ENCODE data around the gene C1orf232. TPM values are rescaled to one million over a fixed set of nuclear protein-coding genes. Genes with fewer than 3 reads are reported as not detected.

Gene C1orf232
- total RNA-seq, 2 experiments from 2014 or later = not detected

DNA sequence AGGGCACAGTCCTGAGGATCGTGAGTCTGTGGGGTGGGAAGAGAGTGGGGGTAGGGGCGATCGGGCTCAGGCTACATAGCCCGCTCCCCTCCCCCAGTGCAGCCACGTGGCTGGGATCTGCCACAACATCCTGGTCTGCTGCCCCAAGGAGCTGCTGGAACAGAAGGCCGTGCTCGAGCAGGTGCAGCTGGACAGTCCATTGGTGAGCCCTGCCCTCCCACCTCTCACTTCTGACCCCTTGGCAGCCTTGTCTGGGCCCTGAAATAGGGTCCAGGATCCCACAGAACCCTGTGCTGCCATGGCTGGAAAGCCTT is 13.6 kb upstream of the C1orf232 start:
- ChIA-PET POLR2A (no interaction called here), CTCF (interaction anchor here (2.6 kb wide), 1 partner anchor 12 kb away, joined by 8 read pairs; the partner anchor contains the start of gene ZNF593)

GRCh38 chr1:26181586-26182382 is 13.0 kb upstream of the C1orf232 start:
- ChIA-PET CTCF (interaction anchor here (2.6 kb wide), 1 partner anchor 12 kb away, joined by 8 read pairs; the partner anchor contains the start of gene ZNF593), POLR2A (no interaction called here)

GRCh38 chr1:26180010-26180506 is 11.3 kb upstream of the C1orf232 start:
- POLR2A ChIA-PET = no interaction called here
- CTCF ChIA-PET = interaction anchor here (0.7 to 2.6 kb wide), 2 partner anchors 10 to 35 kb away, joined by 3 to 8 read pairs; partner anchors contain the start of gene ZNF593

GRCh38 chr1:26177182-26177684 is 8.5 kb upstream of the C1orf232 start, which contains the start of gene CNKSR1:
Gene CNKSR1 (plus strand): TSS chr1:26177491. CDS start chr1:26177548, 57 bp downstream.
- POLR2A ChIA-PET = interaction anchor here (0.9 kb wide), 1 partner anchor 8 kb away, joined by 3 read pairs; the partner anchor contains the start of gene ZNF593
- CTCF ChIA-PET = interaction anchor here (1.6 kb wide), 1 partner anchor 8 kb away, joined by 4 read pairs; the partner anchor contains the start of gene ZNF593

DNA sequence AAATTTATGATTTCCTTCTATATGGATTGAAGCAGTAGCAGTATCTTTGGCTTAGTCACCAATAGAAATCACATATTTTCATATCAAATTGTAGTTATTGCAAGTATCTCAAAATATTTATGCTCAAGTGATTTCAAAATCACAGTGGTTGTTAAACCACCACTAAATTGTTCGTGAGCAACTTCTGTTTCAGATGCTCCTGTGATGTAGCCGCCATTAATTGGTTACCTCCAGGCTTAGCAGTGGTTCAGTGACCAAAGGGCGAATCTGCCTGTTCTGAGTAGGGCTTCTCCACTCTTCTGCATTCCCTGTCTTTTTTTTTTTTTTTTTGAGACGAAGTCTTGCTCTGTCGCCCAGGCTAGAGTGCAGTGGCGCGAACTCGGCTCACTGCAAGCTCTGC is 6.6 kb upstream of the C1orf232 start:
- POLR2A ChIA-PET = no interaction called here

DNA sequence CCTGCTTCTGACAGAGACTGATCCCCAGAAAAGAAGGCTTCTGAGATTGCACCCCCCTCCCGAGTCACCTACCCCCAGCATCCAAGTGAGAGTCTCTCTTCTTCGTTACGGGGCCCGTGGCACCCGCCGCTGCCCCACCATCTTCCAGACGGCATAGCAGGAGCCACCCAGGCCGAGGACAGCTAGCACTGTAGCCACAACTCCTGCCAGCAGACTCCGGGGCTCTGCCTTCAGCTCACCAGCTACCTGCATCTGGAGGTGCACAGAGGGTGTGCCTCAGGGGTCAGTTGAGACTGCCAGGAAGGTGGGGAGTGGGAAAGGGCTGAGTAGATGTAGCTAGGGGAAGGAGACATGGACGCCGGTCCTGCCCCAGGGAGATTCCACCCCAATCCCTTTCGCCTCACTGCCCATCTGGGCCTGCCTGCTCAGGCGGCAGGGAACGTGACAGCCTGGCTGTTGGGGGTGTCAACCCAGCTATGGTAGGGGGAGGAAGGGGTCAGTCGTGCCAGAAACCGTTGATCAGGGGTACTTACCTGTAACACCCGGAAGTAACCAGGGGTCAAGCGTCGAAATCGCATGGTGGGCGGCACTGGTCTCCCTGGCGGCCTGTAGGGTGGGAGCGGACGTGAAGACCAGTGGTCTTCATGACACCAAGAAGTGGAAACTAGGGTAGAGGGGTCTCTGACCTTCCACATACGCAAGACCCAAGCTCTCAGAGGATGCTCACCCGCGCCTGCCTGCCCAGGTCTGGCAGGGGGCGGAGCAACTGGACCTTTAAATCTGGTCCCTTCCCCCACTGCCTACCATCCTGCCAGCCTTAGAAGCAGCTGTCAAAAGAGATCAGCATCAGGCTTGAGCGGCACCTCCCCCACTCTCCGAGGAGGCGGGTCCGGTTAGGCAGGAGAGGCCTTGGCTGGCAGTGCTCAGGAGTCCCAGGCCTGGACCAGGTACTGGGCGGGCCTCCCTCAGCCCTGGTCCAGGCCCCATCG is 2.6 kb upstream of the C1orf232 start, which contains the start of gene ZNF593OS:
TSS of gene ZNF593OS (minus strand) at position 749 of the 989 bp plus-strand sequence. CDS start at position 578, 171 bp downstream.
- POLR2A ChIA-PET = interaction anchor here (1.5 kb wide), 1 partner anchor 59 kb away, joined by 3 read pairs; no protein-coding TSS in a partner anchor
- CTCF ChIA-PET = interaction anchor here (1.1 to 1.8 kb wide), 5 partner anchors 62 to 193 kb away, joined by 3 to 9 read pairs (median 5); partner anchors contain the start of gene CEP85

More for the DNA sequence above, 6.6 kb upstream of the C1orf232 start:
- CTCF ChIA-PET = interaction anchor here (1.0 to 1.6 kb wide), 2 partner anchors 59 to 189 kb away, joined by 3 to 5 read pairs; partner anchors contain the start of gene CEP85

GRCh38 chr1:26170472-26170821 is 1.7 kb upstream of the C1orf232 start:
- ChIA-PET CTCF (interaction anchor here (0.8 to 3.0 kb wide), 14 partner anchors 11 to 194 kb away, joined by 3 to 30 read pairs (median 6); partner anchors contain the start of genes CATSPER4 and CEP85), POLR2A (interaction anchor here (0.5 to 1.5 kb wide), 4 partner anchors 58 to 822 kb away, joined by 3 to 10 read pairs (median 5); partner anchors contain the start of gene CEP85)

DNA sequence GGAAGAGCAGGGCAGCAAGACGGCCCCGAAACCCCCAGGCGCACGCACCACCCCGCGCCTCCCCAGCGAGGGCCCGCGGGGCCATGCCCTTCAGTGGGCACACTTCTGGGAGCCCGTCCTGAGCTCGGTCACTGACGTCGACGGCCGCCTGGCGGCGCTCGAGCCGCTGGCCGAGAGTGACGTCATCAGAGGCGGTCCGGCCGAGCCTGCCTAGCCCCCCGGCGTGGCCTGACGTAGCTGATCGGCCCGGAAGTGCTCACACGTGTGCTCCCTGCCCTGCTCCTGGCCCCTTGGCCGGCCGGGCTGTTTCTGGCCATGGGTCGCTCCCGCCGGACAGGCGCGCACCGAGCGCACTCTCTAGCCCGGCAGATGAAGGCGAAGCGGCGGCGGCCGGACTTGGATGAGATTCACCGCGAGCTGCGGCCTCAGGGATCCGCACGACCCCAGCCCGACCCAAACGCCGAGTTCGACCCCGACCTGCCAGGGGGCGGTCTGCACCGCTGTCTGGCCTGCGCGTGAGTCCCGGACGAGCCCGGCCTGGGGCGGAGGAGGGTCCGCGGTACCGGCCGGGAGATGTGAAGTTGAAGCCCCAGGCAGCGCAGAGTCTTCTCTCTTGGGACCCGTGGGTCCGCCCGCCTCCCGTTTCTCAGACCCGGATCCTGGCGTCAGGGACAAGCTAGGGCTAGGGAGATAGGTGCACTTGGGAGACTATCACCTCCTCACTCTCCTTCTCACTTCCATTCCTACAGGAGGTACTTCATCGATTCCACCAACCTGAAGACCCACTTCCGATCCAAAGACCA is 1.1 kb upstream of the C1orf232 start, which contains the start of gene ZNF593:
TSS of gene ZNF593 (plus strand) at position 240 of the 803 bp plus-strand sequence. CDS start at position 316, 76 bp downstream.
- CTCF ChIA-PET = interaction anchor here (0.5 to 3.0 kb wide), 25 partner anchors 8 to 411 kb away, joined by 3 to 30 read pairs (median 4); partner anchors contain the start of genes CATSPER4, CEP85 and CNKSR1
- POLR2A ChIA-PET = interaction anchor here (0.5 to 1.5 kb wide), 6 partner anchors 8 to 822 kb away, joined by 3 to 10 read pairs (median 4); partner anchors contain the start of genes CEP85, CNKSR1 and DHDDS

- POLR2A ChIA-PET = interaction anchor here (0.6 to 1.5 kb wide), 4 partner anchors 9 to 263 kb away, joined by 3 to 10 read pairs (median 3); partner anchors contain the start of genes CEP85, CNKSR1 and DHDDS
- CTCF ChIA-PET = interaction anchor here (0.5 to 3.0 kb wide), 19 partner anchors 9 to 412 kb away, joined by 3 to 30 read pairs (median 5); partner anchors contain the start of genes CEP85 and CNKSR1
These were observed 413 bp upstream of the C1orf232 start for GRCh38 chr1:26169198-26169554.

GRCh38 chr1:26166719-26167281 is 2.0 kb downstream of the C1orf232 start:
- ChIA-PET CTCF (interaction anchor here (1.0 to 2.6 kb wide), 2 partner anchors 67 to 68 kb away, joined by 5 to 8 read pairs; partner anchors contain the start of gene CEP85), POLR2A (no interaction called here)

- CTCF ChIA-PET = interaction anchor here (0.6 to 2.6 kb wide), 6 partner anchors 20 to 111 kb away, joined by 3 to 8 read pairs (median 3); partner anchors contain the start of gene CEP85
- POLR2A ChIA-PET = no interaction called here
These were observed 3.6 kb downstream of the C1orf232 start for GRCh38 chr1:26164861-26165842.

- POLR2A ChIA-PET = no interaction called here
- CTCF ChIA-PET = interaction anchor here (0.7 to 2.6 kb wide), 11 partner anchors 10 to 128 kb away, joined by 3 to 9 read pairs (median 3); partner anchors contain the start of gene CEP85
These were observed 4.5 kb downstream of the C1orf232 start for GRCh38 chr1:26164036-26164860.

GRCh38 chr1:26163684-26164035 is 5.1 kb downstream of the C1orf232 start:
- CTCF ChIA-PET = interaction anchor here (0.7 to 2.6 kb wide), 13 partner anchors 10 to 513 kb away, joined by 3 to 9 read pairs (median 3); no protein-coding TSS in a partner anchor
- POLR2A ChIA-PET = no interaction called here

GRCh38 chr1:26162220-26162709 is 6.5 kb downstream of the C1orf232 start:
- ChIA-PET CTCF (interaction anchor here (0.6 to 2.6 kb wide), 6 partner anchors 17 to 229 kb away, joined by 3 to 9 read pairs (median 3); no protein-coding TSS in a partner anchor), POLR2A (no interaction called here)
